HG03066 (cell line): ENCODE results near the gene EFCAB6.

ENCODE experiments used
- ATAC-seq: cut with Tn5 transposase; IDR thresholded peaks from one replicate; pipeline ENCODE4 v1.9.1; 2021; ENCODE audit warnings: low read depth; ENCODE audit not compliant: unreplicated experiment

The EFCAB6 gene

GRCh38 chr22:43488031-43488866 lies 323.9 kb downstream of the EFCAB6 start:
- ATAC-seq: no peak

DNA sequence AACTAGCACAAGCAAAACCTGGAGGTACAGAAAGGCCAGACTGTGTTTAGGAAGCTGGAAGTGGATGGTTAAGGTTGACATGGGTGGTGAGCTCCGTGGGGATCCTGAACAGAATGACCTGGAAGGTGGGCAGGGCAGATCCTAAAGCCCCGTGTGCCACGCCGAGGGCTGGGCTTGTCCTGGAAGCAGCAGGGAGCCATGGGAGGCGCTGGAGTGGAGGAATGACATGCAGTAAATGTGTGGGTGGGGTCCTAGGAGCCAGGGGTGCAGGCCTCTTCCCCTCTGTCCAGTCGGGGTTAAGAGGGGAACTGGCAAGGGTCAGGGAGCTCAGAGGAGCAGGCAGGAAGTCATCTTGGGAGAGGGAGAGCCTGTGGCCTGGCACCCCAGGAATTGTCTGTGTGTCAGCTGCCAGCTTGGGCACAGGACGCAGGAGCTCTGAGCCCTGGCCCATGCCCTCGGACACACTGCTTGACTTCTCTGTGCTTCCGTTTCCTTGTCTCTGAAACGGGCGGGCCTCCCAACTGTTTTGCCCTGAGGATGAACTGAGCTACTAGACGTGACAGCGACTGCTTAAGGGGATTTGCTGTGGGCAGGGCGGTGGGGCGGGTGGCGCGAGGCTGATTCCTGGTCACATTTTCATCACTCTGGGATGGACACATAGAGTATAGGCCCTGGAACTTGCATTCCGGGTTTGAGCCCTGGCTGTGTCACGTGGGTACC lies 324.6 kb downstream of the EFCAB6 start:
- no peak for ATAC-seq

DNA sequence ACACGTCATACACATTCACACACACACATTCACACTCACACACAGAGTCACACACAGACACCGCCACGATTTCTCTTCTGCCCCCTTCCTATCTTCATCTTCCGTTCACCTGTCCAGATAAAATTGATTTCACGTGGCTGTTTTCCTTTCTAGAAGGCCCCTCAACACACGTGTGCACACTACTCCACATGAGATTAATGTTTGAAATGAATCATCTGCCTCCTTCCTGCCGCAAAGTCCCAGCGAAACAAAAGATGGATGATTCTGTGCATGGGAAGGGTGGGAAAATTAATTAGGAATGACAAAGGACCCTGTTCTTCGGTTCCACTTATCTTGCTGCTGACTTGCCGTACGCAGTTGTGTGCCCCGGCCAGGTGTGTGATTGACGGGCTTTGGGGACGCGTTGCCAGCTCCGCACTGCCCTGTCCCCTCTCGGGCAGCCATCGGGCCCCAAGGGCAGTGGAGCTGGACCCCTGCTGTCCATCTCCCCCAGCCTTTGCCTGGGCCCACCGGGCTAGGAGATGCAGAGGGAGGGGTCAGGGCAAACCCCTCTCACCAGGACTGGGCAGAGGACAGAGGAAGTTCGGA lies 326.5 kb downstream of the EFCAB6 start:
- ATAC-seq: no peak

GRCh38 chr22:43484227-43484626 lies 327.9 kb downstream of the EFCAB6 start:
- ATAC-seq: no peak

GRCh38 chr22:43483669-43484068 lies 328.4 kb downstream of the EFCAB6 start:
- ATAC-seq: no peak

DNA sequence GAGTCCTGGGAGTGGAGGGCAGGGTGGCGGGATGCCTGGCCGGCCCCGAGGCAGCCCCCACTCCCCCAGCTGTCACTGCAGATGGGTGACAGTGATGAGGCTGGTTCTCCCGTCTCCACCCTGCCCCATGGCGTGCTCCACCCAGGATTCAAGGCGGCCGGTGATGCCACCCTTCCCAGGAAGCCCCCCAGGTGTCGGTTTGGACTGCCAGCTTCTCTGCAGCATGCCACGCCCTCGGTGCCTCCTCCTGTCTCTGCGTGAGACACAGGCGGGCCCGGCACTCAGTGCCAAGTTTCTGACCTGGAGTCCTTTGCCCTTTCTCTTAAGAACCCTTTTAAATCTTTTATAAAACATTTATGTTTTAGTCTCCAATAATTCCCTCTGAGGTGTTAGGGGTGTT lies 328.8 kb downstream of the EFCAB6 start:
- no peak for ATAC-seq

GRCh38 chr22:43482318-43482625 lies 329.8 kb downstream of the EFCAB6 start:
- ATAC-seq: no peak

DNA sequence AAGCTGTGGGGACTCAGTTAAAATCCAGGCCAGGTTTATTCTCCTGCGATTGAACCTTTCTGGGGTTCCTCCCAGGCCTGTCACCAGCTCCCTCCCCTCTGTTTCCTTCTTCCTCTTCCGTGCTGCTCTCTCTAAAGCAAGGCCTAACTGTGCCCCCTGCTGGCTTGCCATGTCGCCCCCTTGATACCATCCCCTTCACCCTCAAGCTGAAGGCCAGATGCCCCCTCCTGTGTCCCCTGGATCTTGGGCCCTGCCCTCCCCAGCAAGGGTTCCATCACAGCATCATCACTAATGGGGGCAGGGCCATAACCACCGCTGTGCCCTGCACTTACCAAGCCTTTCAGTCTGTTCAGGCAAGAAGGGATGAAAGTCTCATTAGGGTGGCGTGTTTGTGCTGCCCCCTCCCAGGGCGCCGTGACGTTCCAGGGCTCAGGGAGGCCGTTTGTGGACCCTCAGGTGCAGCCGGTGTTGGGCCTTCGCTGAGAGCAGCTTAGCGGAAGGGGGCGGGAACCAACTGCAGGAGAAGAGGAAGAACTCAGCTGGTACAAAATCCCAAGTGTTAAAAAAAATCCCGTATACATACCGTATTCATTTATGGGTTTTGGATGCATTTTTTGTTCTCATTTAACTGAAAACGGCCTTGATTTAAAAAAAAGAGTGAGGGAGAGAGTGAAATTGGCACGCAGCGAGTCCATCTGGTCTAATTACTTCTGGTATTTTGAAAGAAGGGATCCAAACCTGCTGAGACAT lies 330.4 kb downstream of the EFCAB6 start:
- no peak for ATAC-seq

DNA sequence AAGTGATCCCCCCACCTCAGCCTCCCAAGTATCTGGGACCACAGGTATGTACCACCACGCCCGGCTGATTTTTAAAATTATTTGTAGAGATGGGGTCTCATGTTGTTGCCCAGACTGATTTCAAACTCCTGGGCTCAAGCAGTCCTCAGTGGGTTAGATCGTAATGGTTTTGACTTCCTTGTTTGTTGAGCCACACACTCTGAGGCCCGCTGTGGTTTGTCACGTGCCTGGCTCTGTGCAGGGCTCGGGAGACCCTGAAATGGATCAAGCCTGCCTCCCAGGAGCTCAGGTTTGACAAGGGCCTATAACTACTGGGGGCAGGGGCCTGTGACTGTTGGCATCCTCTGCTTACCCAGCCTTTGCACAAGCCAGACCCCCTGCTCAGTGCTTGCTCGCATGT lies 332.1 kb downstream of the EFCAB6 start:
- no peak for ATAC-seq

DNA sequence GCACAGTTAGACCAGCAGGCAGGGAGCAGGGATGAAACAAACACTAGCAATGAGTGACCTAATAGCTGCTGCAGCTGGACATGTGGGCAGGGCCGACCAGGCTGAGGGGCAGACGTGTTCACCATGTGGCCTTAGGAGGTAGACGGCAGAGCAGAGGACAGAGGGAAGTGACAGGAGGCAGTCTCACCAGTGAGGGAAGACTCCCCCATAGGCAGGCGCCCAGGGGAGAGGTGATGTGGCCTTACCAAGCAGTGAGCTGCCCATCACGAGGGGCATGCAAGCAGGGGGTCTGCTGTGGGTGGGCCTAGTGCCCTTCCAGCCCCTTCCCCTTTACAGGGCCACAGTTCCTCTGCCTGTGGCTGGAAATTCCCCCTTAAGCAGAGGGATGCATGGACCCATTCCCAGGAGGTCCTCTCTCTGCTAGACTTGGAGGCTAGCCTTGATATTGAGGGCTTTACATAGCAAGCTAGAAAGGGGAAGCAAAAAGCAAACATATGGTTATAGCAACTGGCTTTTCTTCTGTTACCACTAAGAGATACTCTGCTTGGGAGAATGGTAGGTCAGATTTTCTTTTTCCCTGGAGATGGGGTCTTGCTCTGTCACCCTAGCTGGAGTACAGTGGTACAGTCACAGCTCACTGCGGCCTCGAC lies 332.7 kb downstream of the EFCAB6 start:
- no peak for ATAC-seq
